HG02852 (cell line): ENCODE measurements around the gene ILK.

Experiments
- ATAC-seq: cut with Tn5 transposase; IDR thresholded peaks from one replicate; pipeline ENCODE4 v1.9.1; 2021; ENCODE audit warnings: mild to moderate bottlenecking, moderate library complexity; ENCODE audit not compliant: unreplicated experiment

ILK gene

DNA sequence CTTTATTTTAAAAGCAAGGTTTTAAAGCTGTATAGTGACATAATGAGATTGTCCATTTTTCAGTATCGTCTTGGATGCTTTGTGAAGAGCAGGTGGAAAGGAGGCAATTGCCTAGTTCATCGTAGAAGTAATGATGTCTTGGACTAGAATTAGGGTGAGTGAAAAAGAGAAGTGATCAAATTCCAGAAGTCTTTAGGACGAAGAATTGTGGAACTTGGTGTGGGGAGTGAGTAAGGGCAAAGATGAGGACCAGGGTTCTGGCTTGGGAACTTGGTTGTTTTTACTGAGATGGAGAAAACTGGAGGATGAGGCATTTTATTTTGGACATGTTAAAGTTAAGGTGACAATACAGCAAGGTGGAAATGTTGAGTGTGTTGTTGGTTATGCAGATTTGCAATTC lies 1.2 kb downstream of the ILK start:
- no peak for ATAC-seq

DNA sequence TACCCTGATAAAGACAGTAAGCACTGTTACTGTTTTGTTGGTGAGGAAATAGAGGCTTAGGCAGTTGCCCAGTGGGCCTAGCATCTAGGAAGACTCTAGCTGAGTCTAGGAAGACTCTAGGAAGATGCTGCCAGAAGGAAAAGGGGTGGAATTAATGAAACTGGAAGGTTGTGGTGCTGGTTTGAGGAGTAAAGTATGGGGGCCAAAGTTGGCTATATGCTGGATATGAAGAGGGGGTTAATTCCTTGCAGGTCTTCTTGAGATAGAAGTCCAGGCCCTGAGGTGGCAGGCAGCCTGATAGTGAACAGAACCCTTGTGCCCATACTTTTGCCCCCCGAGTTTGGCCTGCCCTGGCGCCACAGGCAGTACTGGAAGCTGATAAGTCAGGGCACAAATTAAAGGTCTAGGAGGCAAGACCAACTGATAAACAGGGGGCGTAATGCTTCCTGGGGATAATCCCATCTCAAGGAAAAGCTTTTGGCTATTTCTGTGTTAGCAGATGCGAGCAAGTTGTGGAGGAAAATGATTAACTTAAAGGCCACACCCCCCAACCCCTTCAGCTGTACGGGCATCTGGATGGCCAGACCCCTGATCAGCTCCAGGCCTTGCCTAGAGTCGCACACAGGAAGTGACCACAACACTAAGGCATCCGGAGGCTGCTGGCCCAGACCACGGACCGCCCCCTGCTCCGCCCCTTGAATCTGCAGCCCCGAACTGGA lies 3.1 kb downstream of the ILK start:
- peak; percentile 31 for ATAC-seq

DNA sequence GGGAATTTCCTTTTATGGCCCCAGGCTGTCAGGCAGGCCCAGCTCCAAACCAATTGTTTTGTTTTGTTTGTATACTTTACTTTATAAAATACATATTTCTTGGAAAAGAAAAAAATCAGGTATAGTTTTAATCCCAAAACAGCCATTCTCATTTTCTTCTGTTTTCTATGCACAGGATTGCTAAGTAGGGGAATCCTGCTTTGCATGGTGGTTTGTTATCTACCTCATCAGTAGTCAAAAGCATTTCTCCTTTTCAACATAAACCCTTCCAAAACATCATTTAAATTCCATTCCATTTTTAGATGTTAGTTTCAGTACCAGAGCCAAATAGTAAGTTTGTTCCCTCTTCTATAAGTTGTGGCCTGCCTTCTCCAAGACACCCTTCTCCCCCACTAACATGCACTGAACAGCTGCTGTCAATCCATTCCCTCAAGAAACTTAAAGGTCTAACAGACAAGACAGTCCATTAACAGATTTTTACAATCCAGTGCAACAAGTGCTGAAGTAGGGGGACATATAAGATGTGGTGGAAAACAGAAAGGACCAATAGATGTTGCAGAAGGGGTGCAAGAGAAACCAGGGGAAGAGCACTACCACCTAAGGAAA lies 3.7 kb downstream of the ILK start:
- no peak for ATAC-seq

DNA sequence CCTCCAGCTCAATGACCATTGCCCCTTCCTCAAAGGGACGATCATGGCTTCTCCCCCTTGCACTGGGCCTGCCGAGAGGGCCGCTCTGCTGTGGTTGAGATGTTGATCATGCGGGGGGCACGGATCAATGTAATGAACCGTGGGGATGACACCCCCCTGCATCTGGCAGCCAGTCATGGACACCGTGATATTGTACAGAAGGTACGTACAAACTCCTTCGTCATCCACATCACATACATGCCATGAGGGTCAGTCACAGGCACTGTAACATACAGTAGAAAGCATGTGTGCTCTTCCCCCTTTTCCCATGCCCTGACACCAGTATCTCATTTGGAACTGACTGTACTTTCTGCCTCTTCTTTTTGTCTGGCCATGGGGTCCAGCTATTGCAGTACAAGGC lies 4.4 kb downstream of the ILK start:
- no peak for ATAC-seq

DNA sequence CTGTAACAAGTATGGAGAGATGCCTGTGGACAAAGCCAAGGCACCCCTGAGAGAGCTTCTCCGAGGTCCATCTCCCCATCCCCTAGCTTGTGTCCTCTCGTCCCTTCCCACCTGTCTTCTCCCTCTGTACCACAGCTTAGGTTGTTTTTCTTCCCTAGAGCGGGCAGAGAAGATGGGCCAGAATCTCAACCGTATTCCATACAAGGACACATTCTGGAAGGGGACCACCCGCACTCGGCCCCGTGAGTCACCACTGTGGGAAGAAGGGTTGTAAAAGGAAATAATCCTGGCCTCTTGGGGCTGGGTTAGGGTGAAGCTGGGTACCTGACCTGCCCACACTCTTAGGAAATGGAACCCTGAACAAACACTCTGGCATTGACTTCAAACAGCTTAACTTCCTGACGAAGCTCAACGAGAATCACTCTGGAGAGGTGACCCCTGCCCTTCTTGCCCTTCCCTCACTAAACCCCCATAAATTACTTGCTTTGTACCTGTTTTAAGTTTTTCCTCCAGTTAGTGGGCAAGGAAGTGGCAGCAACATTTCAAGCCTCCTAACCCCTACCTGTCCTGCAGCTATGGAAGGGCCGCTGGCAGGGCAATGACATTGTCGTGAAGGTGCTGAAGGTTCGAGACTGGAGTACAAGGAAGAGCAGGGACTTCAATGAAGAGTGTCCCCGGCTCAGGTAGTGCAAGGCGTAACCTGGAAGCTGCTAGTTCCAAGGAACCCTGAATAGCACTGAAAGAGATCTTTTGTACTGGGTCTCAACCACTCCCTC lies 5.3 kb downstream of the ILK start:
- ATAC-seq = no peak

DNA sequence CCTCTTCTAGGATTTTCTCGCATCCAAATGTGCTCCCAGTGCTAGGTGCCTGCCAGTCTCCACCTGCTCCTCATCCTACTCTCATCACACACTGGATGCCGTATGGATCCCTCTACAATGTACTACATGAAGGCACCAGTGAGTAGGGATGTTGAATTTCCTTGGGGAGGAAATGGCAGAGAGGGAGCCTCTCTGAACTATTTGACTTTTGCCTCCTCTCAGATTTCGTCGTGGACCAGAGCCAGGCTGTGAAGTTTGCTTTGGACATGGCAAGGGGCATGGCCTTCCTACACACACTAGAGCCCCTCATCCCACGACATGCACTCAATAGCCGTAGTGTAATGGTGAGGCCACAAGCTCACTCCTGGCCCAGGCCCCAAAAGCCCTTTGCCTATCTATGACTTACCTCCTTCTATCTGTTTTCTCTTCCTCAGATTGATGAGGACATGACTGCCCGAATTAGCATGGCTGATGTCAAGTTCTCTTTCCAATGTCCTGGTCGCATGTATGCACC lies 6.0 kb downstream of the ILK start:
- ATAC-seq = no peak

DNA sequence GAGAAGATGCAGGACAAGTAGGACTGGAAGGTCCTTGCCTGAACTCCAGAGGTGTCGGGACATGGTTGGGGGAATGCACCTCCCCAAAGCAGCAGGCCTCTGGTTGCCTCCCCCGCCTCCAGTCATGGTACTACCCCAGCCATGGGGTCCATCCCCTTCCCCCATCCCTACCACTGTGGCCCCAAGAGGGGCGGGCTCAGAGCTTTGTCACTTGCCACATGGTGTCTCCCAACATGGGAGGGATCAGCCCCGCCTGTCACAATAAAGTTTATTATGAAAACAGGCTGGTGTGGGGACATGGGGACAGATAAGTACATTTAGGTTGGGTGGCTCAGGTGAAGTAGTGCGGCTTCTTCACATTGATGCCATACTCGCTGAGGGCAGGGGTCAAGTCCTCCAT lies 7.0 kb downstream of the ILK start:
- ATAC-seq = no peak

DNA sequence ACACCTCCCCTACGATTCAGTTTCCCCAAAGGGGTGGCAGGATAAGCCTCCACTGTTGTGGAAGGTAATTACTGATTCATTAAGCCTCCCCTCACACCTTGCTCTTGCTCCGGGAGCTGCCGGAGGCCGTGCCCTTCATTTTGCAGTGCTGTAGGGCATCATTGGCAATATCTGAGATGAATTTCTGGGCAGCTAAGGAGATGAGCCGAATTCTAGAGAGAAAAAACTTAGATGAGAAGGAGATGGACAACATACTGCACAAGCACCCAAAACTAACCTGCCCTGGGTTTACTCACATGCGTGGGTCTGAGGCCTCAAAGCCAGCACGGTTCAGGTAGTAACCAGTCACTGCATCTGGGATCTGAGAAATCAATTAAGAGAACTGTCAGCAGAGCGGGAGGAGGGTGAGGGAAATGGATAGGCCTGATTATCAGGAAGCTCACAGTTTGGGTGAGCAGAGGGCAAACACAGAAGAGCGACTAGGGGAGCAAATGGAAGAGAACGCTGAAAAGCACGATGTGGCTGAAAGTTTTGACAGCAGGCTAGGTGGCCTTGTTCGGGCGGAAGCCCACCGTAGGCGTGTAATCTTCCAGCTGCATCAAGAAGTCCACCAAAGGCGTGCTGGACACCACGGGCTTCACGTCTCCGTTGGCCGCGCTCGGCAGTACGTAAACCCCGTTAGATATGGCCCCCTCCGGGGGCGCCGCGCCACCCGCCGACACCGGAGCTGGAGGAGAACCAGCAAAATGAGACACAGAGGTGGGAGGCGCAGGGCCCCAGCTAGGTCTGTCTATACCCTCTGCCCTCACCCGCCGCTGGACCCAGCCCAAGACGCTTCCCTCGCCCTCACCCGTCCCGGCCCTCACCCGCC lies 7.8 kb downstream of the ILK start:
- no peak for ATAC-seq

DNA sequence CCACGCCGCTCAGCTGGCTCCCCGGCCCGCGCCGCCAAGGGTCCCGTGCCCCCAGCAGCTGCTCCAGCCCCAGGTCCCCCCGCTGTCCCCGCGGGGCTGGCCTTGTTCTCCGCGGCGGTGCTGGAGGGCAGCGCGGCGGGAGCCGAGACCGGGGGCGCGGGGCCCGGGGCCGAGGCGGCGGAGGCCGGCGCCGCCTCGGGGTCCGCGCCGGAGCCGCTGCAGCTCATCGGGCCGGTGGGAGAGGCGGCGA lies 8.3 kb downstream of the ILK start:
- ATAC-seq = peak; percentile 10

DNA sequence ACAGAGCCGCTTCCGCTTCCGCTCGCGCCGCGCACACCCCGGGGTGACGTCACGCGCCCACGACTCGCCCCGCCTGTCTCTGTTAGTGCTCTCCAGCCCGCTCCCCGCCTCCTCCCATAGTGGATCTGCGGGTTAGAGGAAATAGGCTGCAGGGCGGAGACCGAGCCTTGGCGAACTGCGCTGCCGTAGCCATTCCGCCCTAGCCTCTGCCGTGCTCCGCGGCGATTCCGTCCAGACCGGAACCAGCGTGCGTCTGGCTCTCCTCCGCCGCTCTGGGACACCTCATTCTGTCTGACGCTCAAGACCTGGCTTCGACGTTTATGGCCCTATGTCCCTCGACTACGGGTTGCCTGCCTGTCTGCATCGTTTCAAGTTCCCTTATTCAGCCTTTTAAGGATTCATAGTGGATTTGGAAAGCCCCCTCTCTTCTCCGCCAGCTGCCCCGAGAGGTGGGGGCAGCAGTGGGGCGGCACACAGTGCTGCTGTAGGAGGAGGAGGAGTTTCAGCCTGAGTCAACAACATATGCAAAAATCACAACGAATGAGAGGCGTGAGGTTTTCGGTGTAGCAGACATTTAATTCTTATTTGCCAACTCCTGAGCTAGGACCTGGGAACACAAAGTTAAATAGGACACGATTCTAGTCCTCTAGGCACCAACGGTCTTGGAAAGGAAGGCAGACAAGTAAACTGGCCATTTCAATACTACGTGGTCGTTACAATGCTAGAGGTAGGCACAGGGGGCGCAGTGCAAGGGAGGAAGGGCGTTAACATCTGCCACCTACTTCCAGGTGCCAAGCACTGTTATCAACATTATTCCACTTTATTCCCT lies 8.9 kb downstream of the ILK start, which contains the start of gene TAF10:
TSS of gene TAF10 (minus strand) at position 4 of the 829 bp plus-strand sequence. CDS start 27 bp downstream, outside the sequence.
- peak; percentile 88 for ATAC-seq

DNA sequence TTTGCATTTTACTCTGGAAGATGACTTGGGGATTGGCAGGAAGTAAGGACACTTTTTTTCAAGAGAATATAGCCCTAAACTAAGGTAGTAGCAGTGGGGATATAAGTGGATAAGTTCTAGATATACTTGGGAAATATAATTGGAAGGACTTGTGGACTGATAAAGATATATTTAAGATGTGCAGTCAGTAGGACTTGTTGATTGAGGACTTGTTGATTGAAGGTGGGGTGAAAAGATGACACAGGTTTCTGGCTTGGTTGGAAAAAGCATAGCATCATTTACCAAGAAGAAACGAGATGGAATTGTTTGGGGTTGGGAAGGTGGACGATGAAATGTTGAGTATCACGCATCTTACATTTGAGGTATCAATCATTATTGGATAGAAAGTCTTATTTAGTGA lies 9.9 kb downstream of the ILK start:
- no peak for ATAC-seq

DNA sequence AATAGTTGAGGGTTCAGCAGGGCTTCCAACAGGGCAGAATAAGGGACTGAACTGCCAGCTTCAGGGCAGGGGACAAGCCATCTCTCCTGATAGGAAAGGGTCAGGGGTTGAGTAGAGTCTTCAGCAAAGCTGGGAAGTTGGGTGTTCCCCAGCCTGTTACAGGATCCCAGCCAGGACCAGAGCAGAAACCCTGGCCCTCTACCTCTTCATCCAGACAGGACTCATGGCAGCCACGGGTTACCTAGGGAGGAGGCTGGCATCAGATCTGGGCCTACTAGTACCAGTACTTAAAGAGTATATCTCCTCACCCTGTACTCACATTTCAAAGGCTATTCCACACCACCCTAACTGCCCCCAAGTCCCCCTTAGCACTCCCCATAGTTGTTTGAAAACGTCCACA lies 10.9 kb downstream of the ILK start:
- ATAC-seq = no peak

DNA sequence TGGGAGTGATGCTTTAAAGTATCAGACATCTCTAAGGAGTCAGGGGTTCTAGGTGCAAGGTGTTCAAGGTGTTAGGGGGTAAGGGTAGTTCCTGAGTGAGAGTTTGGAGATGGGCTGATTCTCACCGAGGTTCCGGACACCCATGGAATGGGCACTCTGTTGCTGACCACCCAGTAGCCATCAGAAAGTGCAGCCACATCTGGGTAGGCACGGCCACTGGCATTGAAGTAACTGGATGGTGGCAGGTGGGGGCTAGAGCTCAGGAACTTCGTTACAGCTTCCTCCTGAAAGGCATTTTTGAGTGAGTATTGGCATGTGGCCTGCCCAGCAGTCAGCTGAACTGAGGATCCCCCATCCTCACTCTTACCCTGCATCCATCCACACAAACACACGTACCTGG lies 11.5 kb downstream of the ILK start:
- ATAC-seq = no peak

DNA sequence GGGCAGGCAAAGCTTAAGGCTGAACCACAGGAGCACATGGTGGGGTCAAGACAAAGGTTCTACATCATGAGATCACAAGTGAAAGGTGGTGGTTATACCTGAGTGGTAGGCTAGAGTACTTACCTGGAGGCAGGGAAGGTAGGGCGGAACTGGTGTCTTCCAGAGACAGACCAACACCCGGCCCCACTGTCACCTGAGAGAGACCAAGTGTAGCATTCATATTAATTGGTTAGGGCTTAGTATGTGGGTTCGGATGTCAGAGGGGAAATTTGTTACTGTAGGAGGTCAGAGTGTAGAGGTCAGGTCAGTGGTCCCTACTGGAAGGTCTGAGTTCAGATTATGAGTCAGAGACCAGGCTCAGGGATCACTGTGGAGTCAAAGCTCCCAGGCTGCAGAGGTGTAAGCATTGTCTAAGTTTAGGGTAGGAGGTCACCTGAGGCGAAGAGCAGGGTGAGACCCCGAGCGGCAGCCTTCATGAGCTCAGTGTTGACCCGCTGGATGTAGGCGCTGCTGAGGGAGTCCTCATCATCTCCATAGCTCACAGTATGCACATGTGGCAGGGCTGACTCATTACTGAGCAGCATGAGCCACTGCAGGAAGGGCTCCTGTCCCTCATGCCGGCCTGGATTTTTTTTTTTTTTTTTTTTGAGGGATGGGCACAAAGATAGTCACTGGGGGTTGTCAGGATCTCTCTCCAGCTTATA lies 12.5 kb downstream of the ILK start:
- no peak for ATAC-seq

DNA sequence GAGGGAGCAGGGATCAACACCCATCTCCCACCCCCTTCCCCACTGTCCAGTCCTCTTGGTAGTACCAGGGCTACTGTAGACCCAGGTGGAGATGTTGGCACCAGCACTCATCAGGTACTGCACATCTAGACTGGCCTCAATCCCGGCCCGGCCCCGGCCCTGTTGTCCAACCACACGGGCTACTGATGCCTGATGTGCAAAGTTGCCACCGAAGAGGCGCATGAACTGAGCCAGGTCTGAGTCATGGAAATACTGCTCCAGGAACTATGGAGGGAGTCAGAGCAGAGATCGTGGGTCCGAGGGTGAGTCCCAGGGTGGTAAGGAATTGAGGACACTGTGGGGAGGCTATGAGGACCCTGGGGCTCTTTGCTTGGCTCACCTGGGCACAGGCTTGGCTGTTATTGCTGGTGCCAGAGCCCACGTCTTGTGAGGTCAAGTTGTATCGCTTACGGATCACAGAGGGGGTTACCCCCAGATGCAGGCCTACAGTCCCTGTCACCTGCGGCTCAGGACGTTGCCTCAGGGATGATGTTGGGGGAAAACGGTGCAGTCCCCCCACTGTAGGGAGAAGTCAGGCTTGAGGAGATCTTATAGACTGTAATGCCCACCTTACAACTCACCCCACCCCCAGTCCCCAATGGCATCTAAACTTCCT lies 13.1 kb downstream of the ILK start:
- no peak for ATAC-seq

DNA sequence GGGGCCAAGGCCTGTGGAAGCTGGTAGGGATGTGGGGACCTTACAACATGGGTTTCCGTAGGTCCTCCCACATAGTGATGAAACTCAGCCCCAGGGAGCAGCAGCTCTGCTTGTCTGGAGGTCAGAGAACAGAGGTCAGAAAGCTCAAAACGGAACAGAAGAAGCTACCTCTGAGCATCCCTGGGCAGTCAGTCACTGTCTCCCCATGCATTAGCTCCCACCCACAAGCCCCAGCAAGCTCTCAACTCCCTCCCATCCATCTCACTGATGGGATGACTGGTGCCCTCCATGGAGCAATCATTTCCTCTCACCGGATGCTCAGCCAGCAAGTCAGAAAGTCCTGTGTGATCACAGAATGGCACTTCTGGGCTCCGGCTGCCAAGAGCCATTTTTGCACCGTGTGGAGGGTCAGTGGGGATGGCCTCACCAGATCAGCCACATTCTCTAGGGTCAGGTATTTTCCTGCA lies 13.8 kb downstream of the ILK start:
- no peak for ATAC-seq

DNA sequence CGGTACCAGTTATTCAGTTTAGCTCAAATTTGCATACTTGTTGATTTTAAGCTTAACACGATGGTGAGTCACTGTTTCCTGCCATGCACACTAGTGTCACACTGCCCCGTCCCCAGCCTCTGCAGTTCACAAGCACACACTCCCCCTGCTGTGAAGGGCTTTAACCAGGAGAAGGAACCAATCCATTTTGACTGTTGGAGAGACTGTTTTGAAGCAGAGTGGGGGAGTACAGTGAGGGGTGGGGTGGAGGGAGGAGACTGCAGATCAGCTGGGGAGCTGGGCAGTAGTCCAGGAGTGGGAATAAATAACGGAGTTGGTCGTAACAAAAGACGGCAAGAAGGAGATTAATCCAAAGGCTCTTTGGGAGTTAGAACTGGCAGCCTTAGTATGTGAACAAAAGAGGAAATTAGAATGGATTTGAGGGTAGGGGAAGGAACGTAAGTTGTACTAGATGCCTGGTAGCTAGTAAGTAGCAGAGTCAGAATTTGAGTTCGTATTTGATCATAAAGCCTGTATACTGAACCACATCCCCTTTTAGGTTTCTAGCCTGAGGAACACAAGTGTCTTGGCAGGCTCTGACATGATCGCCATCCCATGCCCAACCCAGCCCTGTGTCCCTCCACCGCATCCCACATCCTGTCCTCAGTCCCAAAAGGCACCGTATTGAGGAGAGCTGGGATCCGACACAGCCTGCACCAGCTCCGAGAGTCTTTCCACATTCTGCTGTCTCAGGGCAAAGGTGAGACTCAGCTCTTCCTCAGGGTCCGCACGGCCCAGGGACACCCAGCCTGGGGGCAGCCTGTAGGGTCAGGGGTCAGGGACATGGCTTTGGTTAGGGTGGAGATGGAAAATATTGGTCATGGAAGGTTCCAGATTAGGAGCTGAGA lies 14.8 kb downstream of the ILK start:
- ATAC-seq = peak; percentile 24
